CD1c-positive myeloid dendritic cell (primary cell): ENCODE data around the gene HBQ1.
"Not testable (repeated sequence)": the region's sequence is repeated elsewhere in the genome, so short reads cannot be mapped to it uniquely, and the experiment has no call there.

Source experiments
- DNase-seq: peaks from one replicate; pipeline ENCODE4 v3.0.0-alpha.2; 2016; ENCODE audit errors: extremely low spot score

HBQ1 gene

DNA sequence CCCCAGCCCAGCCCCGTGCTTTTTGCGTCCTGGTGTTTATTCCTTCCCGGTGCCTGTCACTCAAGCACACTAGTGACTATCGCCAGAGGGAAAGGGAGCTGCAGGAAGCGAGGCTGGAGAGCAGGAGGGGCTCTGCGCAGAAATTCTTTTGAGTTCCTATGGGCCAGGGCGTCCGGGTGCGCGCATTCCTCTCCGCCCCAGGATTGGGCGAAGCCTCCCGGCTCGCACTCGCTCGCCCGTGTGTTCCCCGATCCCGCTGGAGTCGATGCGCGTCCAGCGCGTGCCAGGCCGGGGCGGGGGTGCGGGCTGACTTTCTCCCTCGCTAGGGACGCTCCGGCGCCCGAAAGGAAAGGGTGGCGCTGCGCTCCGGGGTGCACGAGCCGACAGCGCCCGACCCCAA lies 4.3 kb upstream of the HBQ1 start:
- DNase-seq, result not testable (repeated sequence)

DNA sequence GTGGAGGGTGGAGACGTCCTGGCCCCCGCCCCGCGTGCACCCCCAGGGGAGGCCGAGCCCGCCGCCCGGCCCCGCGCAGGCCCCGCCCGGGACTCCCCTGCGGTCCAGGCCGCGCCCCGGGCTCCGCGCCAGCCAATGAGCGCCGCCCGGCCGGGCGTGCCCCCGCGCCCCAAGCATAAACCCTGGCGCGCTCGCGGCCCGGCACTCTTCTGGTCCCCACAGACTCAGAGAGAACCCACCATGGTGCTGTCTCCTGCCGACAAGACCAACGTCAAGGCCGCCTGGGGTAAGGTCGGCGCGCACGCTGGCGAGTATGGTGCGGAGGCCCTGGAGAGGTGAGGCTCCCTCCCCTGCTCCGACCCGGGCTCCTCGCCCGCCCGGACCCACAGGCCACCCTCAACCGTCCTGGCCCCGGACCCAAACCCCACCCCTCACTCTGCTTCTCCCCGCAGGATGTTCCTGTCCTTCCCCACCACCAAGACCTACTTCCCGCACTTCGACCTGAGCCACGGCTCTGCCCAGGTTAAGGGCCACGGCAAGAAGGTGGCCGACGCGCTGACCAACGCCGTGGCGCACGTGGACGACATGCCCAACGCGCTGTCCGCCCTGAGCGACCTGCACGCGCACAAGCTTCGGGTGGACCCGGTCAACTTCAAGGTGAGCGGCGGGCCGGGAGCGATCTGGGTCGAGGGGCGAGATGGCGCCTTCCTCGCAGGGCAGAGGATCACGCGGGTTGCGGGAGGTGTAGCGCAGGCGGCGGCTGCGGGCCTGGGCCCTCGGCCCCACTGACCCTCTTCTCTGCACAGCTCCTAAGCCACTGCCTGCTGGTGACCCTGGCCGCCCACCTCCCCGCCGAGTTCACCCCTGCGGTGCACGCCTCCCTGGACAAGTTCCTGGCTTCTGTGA lies 3.5 kb upstream of the HBQ1 start, which contains the start of gene HBA1:
Gene HBA1, plus strand, starts transcription at position 204 of the 906 bp plus-strand sequence. Its CDS starts 37 bp downstream, at position 241.
- DNase-seq, result not testable (repeated sequence)

DNA sequence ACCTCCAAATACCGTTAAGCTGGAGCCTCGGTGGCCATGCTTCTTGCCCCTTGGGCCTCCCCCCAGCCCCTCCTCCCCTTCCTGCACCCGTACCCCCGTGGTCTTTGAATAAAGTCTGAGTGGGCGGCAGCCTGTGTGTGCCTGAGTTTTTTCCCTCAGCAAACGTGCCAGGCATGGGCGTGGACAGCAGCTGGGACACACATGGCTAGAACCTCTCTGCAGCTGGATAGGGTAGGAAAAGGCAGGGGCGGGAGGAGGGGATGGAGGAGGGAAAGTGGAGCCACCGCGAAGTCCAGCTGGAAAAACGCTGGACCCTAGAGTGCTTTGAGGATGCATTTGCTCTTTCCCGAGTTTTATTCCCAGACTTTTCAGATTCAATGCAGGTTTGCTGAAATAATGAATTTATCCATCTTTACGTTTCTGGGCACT lies 2.9 kb upstream of the HBQ1 start:
- no peak for DNase-seq

DNA sequence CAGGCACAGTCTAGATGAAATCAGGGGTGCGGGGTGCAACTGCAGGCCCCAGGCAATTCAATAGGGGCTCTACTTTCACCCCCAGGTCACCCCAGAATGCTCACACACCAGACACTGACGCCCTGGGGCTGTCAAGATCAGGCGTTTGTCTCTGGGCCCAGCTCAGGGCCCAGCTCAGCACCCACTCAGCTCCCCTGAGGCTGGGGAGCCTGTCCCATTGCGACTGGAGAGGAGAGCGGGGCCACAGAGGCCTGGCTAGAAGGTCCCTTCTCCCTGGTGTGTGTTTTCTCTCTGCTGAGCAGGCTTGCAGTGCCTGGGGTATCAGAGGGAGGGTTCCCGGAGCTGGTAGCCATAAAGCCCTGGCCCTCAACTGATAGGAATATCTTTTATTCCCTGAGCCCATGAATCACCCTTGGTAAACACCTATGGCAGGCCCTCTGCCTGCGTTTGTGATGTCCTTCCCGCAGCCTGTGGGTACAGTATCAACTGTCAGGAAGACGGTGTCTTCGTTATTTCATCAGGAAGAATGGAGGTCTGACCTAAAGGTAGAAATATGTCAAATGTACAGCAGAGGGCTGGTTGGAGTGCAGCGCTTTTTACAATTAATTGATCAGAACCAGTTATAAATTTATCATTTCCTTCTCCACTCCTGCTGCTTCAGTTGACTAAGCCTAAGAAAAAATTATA lies 2.1 kb upstream of the HBQ1 start:
- DNase-seq, result no peak

DNA sequence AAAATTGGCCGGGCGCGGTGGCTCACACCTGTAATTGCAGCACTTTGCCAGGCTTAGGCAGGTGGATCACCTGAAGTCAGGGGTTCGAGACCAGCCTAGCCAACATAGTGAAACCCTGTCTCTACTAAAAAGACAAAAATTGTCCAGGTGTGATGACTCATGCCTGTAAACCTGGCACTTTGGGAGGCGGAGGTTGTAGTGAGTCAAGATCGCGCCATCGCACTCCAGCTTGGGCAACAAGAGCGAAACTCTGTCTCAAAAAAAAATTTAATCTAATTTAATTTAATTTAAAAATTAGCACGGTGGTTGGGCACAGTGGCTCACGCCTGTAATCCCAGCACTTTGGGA lies 1.6 kb upstream of the HBQ1 start:
- no peak for DNase-seq

DNA sequence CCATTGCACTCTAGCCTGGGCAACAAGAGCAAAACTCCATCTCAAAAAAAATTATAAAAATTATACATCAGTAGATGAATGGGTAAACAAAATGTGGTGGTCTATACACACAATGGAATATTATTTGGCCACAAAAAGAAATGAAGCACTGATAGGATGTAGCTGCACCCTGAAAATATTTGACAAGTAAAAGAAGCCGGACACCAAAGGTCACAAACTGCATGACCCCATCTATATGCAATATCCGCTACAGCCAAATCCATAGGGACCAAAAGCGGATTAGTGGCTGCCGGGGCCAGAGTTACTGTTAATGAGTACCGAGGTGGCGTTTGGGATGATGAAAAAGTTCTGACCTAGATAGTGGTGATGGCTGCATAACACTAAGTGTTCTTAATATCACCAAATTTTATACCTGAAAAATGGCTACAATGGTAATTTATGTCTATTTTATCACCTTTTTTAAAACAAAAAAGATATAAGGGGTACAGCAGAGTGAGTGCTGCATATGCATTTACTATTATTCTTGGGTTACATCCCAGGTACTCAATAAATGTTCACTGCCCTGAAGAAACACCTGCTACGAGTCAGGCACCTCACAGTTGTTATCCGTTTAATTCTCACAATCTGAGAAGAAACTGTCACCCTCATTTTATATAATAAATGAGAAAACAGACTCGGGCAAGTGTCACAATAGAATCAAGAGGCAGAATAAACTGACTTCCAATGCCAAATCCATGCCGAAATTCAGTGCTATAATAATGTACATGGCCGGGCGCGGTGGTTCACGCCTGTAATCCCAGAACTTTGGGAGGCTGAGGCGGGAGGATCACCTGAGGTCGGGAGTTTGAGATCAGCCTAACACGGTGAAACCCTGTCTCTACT lies 807 bp upstream of the HBQ1 start:
- no peak for DNase-seq

DNA sequence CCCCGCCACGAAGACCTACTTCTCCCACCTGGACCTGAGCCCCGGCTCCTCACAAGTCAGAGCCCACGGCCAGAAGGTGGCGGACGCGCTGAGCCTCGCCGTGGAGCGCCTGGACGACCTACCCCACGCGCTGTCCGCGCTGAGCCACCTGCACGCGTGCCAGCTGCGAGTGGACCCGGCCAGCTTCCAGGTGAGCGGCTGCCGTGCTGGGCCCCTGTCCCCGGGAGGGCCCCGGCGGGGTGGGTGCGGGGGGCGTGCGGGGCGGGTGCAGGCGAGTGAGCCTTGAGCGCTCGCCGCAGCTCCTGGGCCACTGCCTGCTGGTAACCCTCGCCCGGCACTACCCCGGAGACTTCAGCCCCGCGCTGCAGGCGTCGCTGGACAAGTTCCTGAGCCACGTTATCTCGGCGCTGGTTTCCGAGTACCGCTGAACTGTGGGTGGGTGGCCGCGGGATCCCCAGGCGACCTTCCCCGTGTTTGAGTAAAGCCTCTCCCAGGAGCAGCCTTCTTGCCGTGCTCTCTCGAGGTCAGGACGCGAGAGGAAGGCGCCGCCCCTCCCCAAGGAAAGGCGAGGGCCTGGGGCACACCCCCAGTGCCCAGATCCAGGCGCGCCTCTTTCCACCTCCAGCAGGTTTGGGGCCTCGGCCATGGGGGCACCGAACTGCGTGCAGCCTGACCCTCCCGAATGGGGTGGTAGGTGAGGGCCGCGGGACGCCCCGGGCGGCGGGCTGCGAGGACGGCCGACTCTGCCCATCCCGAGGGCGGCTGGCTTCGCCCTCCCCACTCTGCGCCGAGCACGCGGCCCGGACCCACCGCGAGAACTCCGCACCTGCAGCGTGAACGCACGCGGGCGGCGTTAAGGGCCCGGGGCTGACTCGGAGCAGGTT lies 664 bp downstream of the HBQ1 start:
- DNase-seq, result peak; percentile 83

DNA sequence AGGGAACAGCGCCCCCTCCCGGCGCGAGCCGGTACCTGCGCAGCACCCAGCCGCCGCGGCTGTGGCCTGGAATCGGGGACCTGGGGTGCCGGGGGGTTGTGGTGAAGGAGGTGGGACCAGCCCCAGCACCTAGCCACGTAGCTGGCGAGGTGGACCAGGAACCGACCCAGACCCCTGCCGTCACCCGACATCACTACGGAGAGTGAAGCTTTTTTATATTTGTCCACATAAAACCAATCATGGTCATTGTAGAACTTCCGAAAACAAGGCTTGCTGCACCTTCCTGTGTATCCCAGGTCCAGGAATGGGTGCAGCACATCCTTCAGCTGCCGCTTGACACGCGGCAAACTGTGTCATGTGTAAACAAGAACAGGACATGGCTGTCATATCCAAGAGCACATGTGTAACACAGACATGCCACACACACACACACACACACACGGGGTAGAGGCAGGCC lies 1.3 kb downstream of the HBQ1 start:
- no peak for DNase-seq

DNA sequence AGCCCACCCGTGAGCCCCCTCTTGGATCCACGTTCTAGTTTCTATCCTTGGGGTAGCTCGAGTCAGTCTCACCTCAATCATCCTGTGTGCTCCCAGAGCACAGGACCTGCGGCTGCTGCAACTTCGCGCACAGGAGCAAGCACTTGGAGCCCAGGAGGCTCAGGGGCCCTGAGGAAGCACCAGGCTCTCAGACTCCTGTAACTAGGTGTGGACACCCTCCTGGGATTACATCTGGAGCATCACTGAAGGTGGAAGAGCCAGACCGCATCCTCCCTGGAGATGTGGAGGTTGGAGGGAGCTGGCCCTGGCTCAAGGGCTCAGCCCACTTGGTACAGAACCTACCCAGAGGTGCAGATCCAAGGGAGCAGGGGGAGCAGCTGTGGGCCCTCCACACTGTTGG lies 2.7 kb downstream of the HBQ1 start:
- DNase-seq, result no peak

DNA sequence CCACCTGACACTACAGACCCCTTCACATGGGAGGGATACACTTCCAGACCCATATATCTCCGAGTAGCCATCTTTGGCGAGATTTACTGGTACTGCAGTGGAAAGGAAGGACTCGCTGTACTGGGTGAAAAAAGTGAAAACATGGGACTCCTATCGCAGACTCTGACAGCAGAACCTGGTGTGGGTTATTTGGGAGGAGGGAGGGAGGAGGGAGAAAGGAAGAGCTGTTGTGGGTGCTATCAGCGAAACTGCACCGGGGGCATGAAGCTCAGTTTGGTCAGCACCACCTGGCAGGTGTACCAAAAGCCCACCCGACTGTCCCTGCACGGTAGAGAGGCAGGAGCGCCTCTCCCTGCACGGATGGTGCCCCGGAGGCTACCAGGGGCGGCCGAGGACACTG lies 5.0 kb downstream of the HBQ1 start:
- no peak for DNase-seq

DNA sequence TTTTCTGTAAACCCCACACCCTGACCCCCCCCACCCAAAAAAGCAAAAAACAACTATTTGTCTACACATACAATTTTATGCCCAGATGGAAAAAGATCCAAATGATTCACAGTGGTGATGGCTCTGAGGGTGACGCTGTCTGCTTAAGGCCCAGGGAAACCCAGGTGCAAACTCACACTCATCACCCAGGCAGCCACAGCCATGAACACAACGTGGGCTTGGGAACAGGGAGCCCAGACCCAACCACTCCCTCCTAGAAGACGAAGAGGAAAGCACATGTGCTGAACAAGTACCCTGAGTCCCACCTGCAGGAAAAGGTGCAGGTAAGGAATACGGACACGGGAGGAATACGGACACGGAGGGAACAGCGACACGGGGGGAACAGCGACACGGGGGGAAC lies 5.4 kb downstream of the HBQ1 start:
- DNase-seq, result no peak

DNA sequence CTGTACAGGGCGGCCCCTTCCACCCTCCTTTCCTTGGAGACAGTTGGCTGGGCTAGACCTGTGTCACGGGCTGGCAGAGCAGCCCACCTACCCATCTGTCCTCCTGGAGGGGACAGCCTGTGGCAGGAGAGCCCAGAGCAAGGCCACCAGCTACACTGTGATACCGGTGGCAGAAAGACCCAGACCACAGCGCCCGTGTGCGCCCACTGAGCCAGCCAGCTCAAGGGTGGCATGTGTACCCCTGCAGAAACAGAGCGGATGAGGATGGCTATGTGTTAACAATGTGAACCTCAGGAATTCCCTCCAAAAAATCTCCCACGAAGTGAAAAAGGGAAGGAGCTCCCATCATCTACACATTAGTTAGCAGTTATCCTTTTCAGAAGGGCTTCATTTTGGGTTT lies 7.1 kb downstream of the HBQ1 start:
- no peak for DNase-seq

DNA sequence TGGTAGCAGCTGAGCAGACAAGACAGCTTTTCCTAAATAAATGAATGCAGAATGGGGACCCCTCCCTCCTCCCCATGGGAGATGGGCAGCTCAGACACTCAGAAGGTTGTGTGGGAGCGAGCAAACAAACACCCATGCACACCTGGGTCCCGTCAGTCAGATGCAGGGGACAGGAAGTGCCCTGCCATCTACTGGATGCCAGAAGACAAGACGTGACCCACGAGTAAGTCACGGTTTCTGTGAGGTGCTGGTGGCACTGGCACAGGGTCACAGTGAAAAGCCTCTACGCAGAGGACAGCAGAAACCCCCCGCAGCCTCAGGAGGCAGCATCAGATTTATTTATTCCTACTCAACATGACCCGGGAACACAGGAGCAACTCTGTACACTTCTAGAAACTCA lies 8.4 kb downstream of the HBQ1 start:
- DNase-seq, result no peak

DNA sequence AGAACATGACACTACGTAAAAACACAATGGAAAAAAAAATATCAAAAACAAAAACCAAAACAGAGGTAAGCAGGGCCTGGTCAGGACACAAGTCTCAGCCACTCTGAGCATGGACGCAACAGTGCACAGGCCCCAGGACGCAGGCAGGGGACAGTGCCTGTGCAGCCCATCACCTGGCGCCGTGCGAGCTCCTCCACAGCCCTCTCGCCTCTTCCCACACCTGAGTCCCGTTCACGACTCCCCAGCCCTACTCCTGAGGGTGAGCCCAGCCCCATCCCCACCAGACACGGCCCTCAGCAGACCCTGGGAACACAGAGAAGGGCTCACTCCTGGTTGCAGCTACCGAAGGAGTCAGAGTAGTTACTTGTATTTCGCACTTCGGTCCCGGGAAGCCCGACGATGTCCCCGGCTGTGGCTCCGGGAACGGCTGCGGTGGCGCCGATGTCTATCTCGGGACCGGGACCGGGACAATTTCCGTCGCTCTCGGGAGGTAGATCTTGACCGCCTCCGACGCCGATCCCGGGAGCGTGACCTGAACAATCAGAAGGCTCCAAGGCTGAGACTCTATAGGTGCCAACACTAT lies 9.4 kb downstream of the HBQ1 start:
- DNase-seq, result no peak

DNA sequence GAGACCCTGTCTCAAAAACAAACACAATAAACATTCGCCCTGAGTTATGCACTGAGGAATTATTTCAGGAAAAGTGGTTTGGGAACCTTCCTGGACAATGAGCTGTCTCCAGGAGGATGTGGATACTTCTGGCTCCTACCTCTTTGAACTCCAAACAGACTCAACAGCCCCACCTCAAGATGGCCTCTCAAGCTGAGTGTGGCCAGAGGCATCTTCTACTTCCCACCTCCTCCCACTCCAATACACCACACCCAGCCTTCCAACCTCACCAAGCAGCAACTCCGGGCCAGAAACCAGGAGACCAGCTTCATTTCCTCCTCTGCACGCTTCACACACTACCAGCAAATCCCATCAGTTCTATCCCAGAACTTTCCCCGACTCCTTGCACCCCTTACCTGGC lies 11.6 kb downstream of the HBQ1 start:
- DNase-seq, result no peak

DNA sequence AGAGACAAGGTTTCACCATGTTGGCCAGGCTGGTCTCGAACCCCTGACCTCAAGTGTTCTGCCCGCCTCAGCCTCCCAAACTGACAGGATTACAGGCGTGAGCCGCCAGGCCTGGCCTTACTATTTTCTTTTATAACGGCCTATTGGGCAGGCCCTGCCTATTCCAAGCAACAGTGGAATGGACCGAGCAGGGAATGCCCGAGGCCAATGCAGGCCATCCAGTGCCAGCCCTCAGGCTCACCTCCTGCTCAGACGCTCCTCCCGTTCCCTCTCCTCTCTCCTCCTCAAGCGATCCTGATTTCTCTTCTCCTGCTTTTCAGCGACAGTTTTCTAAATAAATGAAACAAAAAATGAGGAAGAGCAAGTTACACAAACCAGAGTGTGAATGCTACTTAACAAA lies 12.4 kb downstream of the HBQ1 start:
- no peak for DNase-seq

DNA sequence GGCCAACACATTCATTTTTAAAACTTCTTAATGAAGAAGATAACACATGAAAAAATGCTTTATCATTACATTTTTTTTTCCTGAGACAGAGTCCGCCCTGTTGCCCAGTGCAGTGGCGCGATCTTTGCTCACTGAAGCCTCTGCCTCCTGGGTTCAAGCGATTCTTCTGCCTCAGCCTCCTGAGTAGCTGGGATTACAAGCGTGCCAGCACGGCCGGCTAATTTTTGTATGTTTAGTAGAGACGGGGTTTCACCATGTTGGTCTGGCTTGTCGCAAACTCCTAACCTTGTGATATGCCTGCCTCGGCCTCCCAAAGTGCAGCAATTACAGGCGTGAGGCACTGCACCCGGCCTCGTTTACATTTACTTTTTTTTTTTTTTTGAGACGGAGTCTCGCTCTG lies 13.2 kb downstream of the HBQ1 start:
- no peak for DNase-seq

DNA sequence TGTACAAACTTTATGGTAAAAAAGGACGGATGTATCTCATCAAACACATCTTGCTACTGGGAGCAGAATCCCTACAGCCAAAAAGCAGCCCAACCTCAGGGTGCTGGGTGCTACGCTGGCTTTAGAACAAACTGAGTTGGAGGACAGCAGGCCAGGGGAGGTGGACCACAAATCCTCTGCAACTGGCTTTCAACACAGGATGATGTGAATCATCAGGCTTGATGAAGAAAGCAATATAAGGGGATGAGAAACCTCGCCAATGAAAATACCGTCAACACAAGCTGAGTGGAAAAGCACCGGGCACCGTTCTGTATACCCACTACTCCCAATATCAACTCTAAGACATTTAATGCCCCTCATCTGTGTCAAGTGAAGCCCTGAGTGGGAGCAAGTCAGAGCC lies 14.3 kb downstream of the HBQ1 start:
- no peak for DNase-seq

DNA sequence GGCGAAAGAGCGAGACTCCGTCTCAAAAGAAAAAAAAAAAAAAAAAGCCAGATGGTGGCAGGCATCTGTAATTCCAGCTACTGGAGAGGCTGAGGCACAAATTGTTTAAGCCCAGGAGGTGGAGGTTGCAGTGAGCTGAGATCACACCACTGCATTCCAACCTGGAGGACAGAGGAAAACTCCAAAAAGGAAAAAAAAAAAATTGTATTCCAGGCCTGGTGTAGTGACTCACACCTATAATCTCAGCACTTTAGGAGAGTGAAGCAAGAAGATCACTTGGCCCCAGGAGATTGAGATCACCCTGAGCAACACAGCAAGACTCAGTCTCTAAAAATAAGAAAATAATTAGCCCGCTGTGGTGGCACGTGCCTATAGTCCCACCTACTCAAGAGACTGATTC lies 20.1 kb downstream of the HBQ1 start:
- DNase-seq, result no peak

DNA sequence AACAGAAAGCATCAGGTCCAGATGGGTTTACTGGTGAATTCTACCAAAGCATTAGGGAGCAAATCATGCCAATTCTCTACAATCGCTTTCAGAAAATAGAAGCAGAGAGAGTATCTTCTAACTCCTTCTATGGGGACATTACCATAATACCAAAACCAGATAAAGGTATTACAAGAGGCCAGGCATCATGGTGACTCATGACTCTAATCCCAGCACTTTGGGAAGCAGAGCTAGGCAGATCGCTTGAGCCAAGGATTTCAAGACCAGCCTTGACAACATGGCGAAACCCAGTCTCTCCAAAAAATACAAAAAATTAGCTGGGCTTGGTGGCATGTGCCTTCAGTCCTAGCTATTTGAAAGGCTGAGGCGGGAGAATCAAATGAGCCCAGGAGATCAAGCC lies 23.0 kb downstream of the HBQ1 start:
- no peak for DNase-seq

DNA sequence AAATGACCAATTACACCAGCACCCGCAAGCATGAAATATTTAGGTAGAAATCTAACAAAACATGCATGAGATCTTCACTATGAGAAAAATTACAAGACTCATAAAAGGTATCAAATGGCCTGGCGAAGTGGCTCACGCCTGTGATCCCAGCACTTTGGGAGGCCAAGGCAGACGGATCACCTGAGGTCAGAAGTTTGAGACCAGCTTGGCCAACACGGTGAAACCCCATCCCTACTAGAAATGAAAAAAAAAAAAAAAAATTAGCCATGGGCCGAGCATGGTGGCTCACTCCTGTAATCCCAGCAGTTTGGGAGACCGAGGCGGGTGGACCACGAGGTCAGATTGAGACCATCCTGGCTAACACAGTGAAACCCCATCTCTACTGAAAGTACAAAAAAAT lies 23.8 kb downstream of the HBQ1 start:
- not testable (repeated sequence) for DNase-seq
